SK-N-SH (cell line): ENCODE measurements around the gene CALHM5. TPM values are rescaled to one million over a fixed set of nuclear protein-coding genes. Genes with fewer than 3 reads are reported as not detected.
A peak's percentile ranks its signal among the peaks of the same experiment; 100 is the strongest.

ENCODE experiments used
- CTCF ChIA-PET: fragments of 300-600, 350-600 bp; formaldehyde crosslinking; extraction: SDS; loops from one replicate; lab custom pipeline; 2021; lab: Yijun Ruan, JAX
- POLR2A ChIA-PET: fragments of 350-600 bp; sonication (Branson Sonifier 250); formaldehyde crosslinking; extraction: SDS; loops from one replicate; lab custom pipeline; 2020; ENCODE audit warnings: antibody characterized with exemption, inconsistent platforms; lab: Yijun Ruan, JAX
- DNase-seq: peaks from one replicate; pipeline ENCODE4 v3.0.0; 2012
- H2AFZ ChIP-seq: fragments of 200-600 bp; sonication (generic); 2 replicates; pipeline ENCODE4 v1.8.1; 2016; ENCODE audit warnings: antibody characterized with exemption, mild to moderate bottlenecking, low read depth
- H3F3A ChIP-seq: fragments of 200-600 bp; sonication (generic); replicated peaks from 2 replicates; pipeline ENCODE3; 2016; ENCODE audit warnings: antibody characterized with exemption, mild to moderate bottlenecking; ENCODE audit not compliant: insufficient read depth
- H3K27ac ChIP-seq, 2 experiments: fragments of 200-500 bp in 1 of 2; fragments of 200-600 bp in 1 of 2; sonication (Bioruptor generic) in 1 of 2; sonication (generic), shearing (Covaris generic) in 1 of 2; 2 replicates each; pipeline versions ENCODE4 v1.5.1 to v1.6.1; 2014 to 2016; ENCODE audit warnings: low read depth in 2 of 2, inconsistent platforms in 1 of 2, low read length in 1 of 2, mild to moderate bottlenecking in 1 of 2, mixed read lengths in 1 of 2
- H3K27me3 ChIP-seq: fragments of 200-600 bp; sonication (generic), shearing (Covaris generic); 2 replicates; pipeline ENCODE4 v1.6.1; 2016; ENCODE audit warnings: mixed run types; ENCODE audit not compliant: insufficient read depth
- H3K36me3 ChIP-seq, 2 experiments: fragments of 200-500 bp in 1 of 2; fragments of 200-600 bp in 1 of 2; sonication (Bioruptor generic) in 1 of 2; sonication (generic) in 1 of 2; replicated peaks in 1 of 2; 2 replicates each; pipeline versions ENCODE3 to v1.5.1; 2014 to 2016; ENCODE audit warnings: low read length in 1 of 2, mild to moderate bottlenecking in 1 of 2; ENCODE audit not compliant: insufficient read depth in 2 of 2, control insufficient read depth in 1 of 2
- H3K4me1 ChIP-seq, 2 experiments: fragments of 200-500 bp in 1 of 2; fragments of 200-600 bp in 1 of 2; sonication (Bioruptor generic) in 1 of 2; sonication (generic), shearing (Covaris generic) in 1 of 2; 2 replicates each; pipeline versions ENCODE4 v1.5.1 to v1.6.1; 2014 to 2016; ENCODE audit warnings: low read depth in 1 of 2, low read length in 1 of 2, mixed run types in 1 of 2; ENCODE audit not compliant: insufficient read depth in 2 of 2, control insufficient read depth in 1 of 2
- H3K4me2 ChIP-seq: fragments of 200-600 bp; sonication (generic), shearing (Covaris generic); 2 replicates; pipeline ENCODE4 v1.6.1; 2017; ENCODE audit warnings: mixed run types
- H3K4me3 ChIP-seq, 2 experiments: fragments of 200-500 bp in 1 of 2; fragments of 200-600 bp in 1 of 2; sonication (Bioruptor generic) in 1 of 2; sonication (generic), shearing (Covaris generic) in 1 of 2; 2 replicates each; pipeline versions ENCODE4 v1.5.1 to v1.8.1; 2014 to 2016; ENCODE audit warnings: low read depth in 2 of 2, inconsistent platforms in 1 of 2, low read length in 1 of 2, mild to moderate bottlenecking in 1 of 2, mixed read lengths in 1 of 2, moderate library complexity in 1 of 2
- H3K79me2 ChIP-seq: fragments of 200-600 bp; sonication (generic); 2 replicates; pipeline ENCODE4 v1.8.1; 2017; ENCODE audit warnings: mild to moderate bottlenecking; ENCODE audit not compliant: insufficient read depth
- H3K9ac ChIP-seq: fragments of 200-600 bp; sonication (generic); 2 replicates; pipeline ENCODE4 v1.6.1; 2017; ENCODE audit warnings: mixed run types
- H3K9me2 ChIP-seq: fragments of 200-600 bp; sonication (generic); 2 replicates; pipeline ENCODE4 v1.6.1; 2017; ENCODE audit warnings: mixed run types
- H3K9me3 ChIP-seq: fragments of 200-600 bp; sonication (generic); 2 replicates; pipeline ENCODE4 v1.6.1; 2017; ENCODE audit warnings: mixed run types, mild to moderate bottlenecking, moderate library complexity
- H4K20me1 ChIP-seq: fragments of 200-600 bp; sonication (generic); 2 replicates; pipeline ENCODE4 v1.6.1; 2017; ENCODE audit warnings: mild to moderate bottlenecking, mixed run types; ENCODE audit not compliant: insufficient read depth
- CHD2 ChIP-seq: fragments of 150-350 bp; IDR thresholded peaks from 2 replicates; pipeline ENCODE4 v1.6.1; 2018; ENCODE audit warnings: low read length; ENCODE audit not compliant: partially characterized antibody
- EP300 ChIP-seq, 2 experiments: IDR thresholded peaks; 2 replicates each; pipeline versions ENCODE4 v1.4.0 to v1.6.1; 2012; ENCODE audit warnings: borderline replicate concordance in 1 of 2, low read depth in 1 of 2, low read length in 1 of 2
- EZH2phosphoT487 ChIP-seq: fragments of 200-600 bp; sonication (generic); IDR thresholded peaks from 2 replicates; pipeline ENCODE4 v1.6.1; 2017; ENCODE audit warnings: low read depth, mixed run types, mild to moderate bottlenecking, antibody characterized with exemption, moderate library complexity, borderline replicate concordance
- FOXJ3 ChIP-seq: sonication (generic); formaldehyde crosslinking; IDR thresholded peaks from 2 replicates; pipeline ENCODE4 v1.5.1; 2020; ENCODE audit warnings: mild to moderate bottlenecking, missing genetic modification reagents
- JUND ChIP-seq: IDR thresholded peaks from 2 replicates; pipeline ENCODE4 v1.4.0; 2012
- RCOR1 ChIP-seq: fragments of 150-350 bp; IDR thresholded peaks from 2 replicates; pipeline ENCODE4 v1.6.1; 2017; ENCODE audit warnings: antibody characterized with exemption, low read length
- WGBS: methylation state at CpG from one replicate; pipeline ENCODE4 v1.1.6; 2017; ENCODE audit warnings: low lambda C conversion rate; 5-methylcytosine and 5-hydroxymethylcytosine counted together
- polyA plus RNA-seq, 3 experiments: library from polyadenylated mRNA; depleted of rRNA; stranded (reverse); fragments of >200 nt; gene quantifications; 2 replicates each; pipeline ENCODE4 v1.2.3, GENCODE V29; 2012
- TF ChIP-seq, protein P1 (sequence below): IDR thresholded peaks from 2 replicates; pipeline ENCODE4 v1.4.0; 2012; ENCODE audit warnings: low read depth, borderline replicate concordance
- TF ChIP-seq, protein P2 (sequence below): IDR thresholded peaks from 2 replicates; pipeline ENCODE4 v1.4.0; 2012; ENCODE audit warnings: low read depth, borderline replicate concordance
- TF ChIP-seq, protein P3 (sequence below): IDR thresholded peaks from 2 replicates; pipeline ENCODE4 v1.4.0; 2012; ENCODE audit warnings: low read depth
- TF ChIP-seq, protein P4 (sequence below): IDR thresholded peaks from 2 replicates; pipeline ENCODE4; 2012

Gene CALHM5
- polyA plus RNA-seq, 1 of the 3 experiments (the other 2 are of a cell fraction): 0.38 TPM

DNA sequence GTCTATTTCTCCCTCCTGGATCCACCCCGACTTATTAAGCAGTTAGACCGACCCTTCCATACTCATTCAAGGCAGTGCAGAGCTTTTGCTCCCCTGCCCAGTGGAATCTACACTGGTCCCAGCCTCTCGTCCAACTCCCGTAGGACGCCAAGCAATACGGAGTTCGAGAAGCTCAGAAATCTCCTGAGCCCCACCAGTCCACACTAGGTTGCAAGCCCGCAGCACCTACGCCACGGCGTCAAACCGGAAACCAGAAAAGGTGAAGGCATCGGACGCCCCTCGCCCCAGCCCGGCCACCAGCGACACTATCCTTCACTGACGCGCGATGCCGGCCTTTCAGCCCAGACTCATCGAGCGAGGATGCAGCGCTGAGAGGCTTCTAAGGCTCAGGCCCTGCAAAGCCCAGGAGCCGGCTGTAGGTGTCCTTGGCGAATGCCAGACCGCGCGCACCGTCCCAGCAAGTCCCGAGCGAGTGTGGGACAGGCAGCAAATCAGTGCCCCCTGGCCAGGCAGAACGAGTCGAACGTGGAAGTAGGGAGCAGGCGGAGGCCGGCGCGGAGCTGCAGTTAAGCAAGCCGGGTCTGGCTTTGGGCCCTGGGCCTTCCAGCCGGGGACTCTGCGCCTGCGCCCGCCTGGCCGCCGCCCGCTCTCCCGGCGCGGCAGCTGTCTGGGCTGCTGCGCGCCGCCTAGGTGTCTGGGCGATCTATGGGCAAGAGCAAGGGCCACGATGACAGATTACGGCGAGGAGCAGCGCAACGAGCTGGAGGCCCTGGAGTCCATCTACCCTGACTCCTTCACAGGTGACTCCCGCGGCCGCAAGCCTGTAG lies 59.6 kb downstream of the CALHM5 start, which contains the start of gene RWDD1 (continued):
- TF ChIP-seq, protein P1, sequence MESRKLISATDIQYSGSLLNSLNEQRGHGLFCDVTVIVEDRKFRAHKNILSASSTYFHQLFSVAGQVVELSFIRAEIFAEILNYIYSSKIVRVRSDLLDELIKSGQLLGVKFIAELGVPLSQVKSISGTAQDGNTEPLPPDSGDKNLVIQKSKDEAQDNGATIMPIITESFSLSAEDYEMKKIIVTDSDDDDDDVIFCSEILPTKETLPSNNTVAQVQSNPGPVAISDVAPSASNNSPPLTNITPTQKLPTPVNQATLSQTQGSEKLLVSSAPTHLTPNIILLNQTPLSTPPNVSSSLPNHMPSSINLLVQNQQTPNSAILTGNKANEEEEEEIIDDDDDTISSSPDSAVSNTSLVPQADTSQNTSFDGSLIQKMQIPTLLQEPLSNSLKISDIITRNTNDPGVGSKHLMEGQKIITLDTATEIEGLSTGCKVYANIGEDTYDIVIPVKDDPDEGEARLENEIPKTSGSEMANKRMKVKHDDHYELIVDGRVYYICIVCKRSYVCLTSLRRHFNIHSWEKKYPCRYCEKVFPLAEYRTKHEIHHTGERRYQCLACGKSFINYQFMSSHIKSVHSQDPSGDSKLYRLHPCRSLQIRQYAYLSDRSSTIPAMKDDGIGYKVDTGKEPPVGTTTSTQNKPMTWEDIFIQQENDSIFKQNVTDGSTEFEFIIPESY: no peak
- peak; percentile 5; the same call in 1 of the 2 replicates for TF ChIP-seq RCOR1
- no peak for TF ChIP-seq EP300 (IDR thresholded peaks at IDR 0.05; ENCODE audit: borderline replicate concordance in 1 of 2, low read depth in 1 of 2, low read length in 1 of 2)
- peak; percentile 69 for TF ChIP-seq CHD2
- no peak for TF ChIP-seq EZH2phosphoT487
- TF ChIP-seq, protein P2, sequence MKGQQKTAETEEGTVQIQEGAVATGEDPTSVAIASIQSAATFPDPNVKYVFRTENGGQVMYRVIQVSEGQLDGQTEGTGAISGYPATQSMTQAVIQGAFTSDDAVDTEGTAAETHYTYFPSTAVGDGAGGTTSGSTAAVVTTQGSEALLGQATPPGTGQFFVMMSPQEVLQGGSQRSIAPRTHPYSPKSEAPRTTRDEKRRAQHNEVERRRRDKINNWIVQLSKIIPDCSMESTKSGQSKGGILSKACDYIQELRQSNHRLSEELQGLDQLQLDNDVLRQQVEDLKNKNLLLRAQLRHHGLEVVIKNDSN: no peak
- TF ChIP-seq, protein P3, sequence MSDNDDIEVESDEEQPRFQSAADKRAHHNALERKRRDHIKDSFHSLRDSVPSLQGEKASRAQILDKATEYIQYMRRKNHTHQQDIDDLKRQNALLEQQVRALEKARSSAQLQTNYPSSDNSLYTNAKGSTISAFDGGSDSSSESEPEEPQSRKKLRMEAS: peak; percentile 68; the same call in 1 of the 2 replicates
- no peak for TF ChIP-seq JUND
- TF ChIP-seq FOXJ3 (CRISPR knock-in tag): no peak

DNA sequence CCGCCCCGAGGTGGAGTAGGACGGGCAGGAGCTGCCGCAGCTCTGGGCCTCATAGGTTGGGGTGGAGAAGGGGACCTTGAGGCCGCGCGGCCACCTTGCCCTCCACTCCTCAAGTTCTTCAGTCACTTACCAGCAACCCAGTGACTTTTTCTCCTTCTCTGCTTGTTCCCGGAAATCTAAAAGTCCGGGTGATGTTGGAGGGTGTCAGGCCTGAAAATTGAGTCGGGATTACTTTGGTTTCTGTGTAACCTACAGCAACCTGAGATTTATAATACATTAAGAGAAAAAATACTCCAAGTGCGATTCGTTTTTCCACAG lies 60.2 kb downstream of the CALHM5 start:
- CTCF ChIA-PET: interaction anchor here (0.6 to 5.4 kb wide), 14 partner anchors 10 to 357 kb away, joined by 3 to 38 read pairs (median 4); partner anchors contain the start of gene ZUP1
- POLR2A ChIA-PET: interaction anchor here (1.0 to 2.6 kb wide), 5 partner anchors 11 to 342 kb away, joined by 3 to 12 read pairs (median 5); partner anchors contain the start of genes TSPYL1 and TSPYL4
- Histone ChIP-seq H3K9me2 (no peaks in the 10 kb centered on the region), H3K4me1 (peaks cover 4 to 6% of the 10 kb centered on the region in 2 experiments; a peak in 3 of 4 replicates), H3K27me3 (no peaks in the 10 kb centered on the region), H3K9ac (peak overlapping the region; percentile 89), H3K79me2 (peaks cover 69% of the 10 kb centered on the region), H3K27ac (peak overlapping the region; percentile 84 to 89), H3K36me3 (peaks cover 7 to 21% of the 10 kb centered on the region in 2 experiments), H3F3A (peaks cover 11% of the 10 kb centered on the region), H2AFZ (peak overlapping the region; percentile 81), H3K9me3 (no peaks in the 10 kb centered on the region), H4K20me1 (no peaks in the 10 kb centered on the region), H3K4me3 (peak overlapping the region; percentile 97 to 98), H3K4me2 (peak overlapping the region; percentile 80)
- no peak for DNase-seq
- WGBS: 0% methylated on average over 8 of the region's 12 CpGs
- TF ChIP-seq, protein P4, sequence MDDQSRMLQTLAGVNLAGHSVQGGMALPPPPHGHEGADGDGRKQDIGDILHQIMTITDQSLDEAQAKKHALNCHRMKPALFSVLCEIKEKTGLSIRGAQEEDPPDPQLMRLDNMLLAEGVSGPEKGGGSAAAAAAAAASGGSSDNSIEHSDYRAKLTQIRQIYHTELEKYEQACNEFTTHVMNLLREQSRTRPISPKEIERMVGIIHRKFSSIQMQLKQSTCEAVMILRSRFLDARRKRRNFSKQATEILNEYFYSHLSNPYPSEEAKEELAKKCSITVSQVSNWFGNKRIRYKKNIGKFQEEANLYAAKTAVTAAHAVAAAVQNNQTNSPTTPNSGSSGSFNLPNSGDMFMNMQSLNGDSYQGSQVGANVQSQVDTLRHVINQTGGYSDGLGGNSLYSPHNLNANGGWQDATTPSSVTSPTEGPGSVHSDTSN: no peak
